ENCODE results near the gene PGAM2.

PGAM2 gene

GRCh38 chr7:44066494-44067063 is 1.2 kb upstream of the PGAM2 start:
- Histone ChIP-seq H3K4me1 (ENCODE audit: insufficient read depth, low read length) (peaks cover 13% of the 10 kb centered on the region), H3K9ac (ENCODE audit: low read length) (no peak overlapping the region), H3K27ac (ENCODE audit: low read depth, low read length) (no peak overlapping the region)

GRCh38 chr7:44066111-44066460 is 719 bp upstream of the PGAM2 start:
- Histone ChIP-seq H3K4me1 (ENCODE audit: insufficient read depth, low read length) (peaks cover 13% of the 10 kb centered on the region), H3K36me3 (ENCODE audit: insufficient read depth, low read length) (peaks cover 9% of the 10 kb centered on the region), H3K27me3 (ENCODE audit: control insufficient read depth in 1 of 2, insufficient read depth in 2 of 2, low read length in 2 of 2) (no peaks in the 10 kb centered on the region), H3K9ac (ENCODE audit: low read length) (no peak overlapping the region), H3K4me3 (ENCODE audit: low read depth in 1 of 2, low read length in 2 of 2) (no peak overlapping the region), H3K27ac (ENCODE audit: low read depth, low read length) (no peak overlapping the region), H3K9me3 (ENCODE audit: low read length) (no peaks in the 10 kb centered on the region)

More at GRCh38 chr7:44066494-44067063, 1.2 kb upstream of the PGAM2 start:
- Histone ChIP-seq H3K4me3 (ENCODE audit: low read depth in 1 of 2, low read length in 2 of 2) (no peak overlapping the region), H3K9me3 (ENCODE audit: low read length) (no peaks in the 10 kb centered on the region), H3K27me3 (ENCODE audit: control insufficient read depth in 1 of 2, insufficient read depth in 2 of 2, low read length in 2 of 2) (no peaks in the 10 kb centered on the region), H3K36me3 (ENCODE audit: insufficient read depth, low read length) (peaks cover 6% of the 10 kb centered on the region)

DNA sequence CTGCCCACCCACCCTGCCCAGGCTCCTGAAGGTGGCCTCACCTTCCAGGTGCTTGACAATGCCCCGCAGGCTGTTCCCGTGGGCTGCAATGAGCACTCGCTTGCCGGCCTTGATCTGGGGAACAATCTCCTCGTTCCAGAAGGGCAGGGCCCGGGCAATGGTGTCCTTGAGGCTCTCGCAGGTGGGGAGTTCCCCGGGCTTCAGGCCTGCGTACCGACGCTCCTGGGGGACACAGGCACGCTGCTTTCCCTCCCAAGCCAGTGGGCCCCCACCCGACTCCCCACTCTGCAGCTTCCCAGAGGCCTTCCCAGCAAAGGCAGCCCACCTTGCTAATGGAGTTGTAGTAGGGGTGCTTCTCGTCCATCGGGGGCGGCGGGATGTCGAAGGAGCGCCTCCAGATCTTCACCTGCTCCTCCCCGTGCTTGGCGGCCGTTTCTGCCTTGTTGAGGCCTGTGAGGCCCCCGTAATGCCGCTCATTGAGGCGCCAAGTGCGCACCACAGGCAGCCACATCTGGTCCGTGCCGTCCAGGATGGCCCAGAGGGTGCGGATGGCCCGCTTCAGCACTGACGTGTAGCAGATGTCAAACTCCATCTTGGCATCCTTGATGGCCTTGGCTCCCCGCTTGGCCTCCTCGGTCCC is 456 bp downstream of the PGAM2 start:
- no peaks in the 10 kb centered on the region for H3K9me3 ChIP-seq (ENCODE audit: low read length)
- H3K4me3 ChIP-seq (ENCODE audit: low read depth in 1 of 2, low read length in 2 of 2), result no peak overlapping the region
- H3K4me1 ChIP-seq (ENCODE audit: insufficient read depth, low read length), result peaks cover 13% of the 10 kb centered on the region
- H3K9ac ChIP-seq (ENCODE audit: low read length), result no peak overlapping the region
- H3K27ac ChIP-seq (ENCODE audit: low read depth, low read length), result no peak overlapping the region
- H3K27me3 ChIP-seq (ENCODE audit: control insufficient read depth in 1 of 2, insufficient read depth in 2 of 2, low read length in 2 of 2), result no peaks in the 10 kb centered on the region
- peaks cover 21% of the 10 kb centered on the region for H3K36me3 ChIP-seq (ENCODE audit: insufficient read depth, low read length)

DNA sequence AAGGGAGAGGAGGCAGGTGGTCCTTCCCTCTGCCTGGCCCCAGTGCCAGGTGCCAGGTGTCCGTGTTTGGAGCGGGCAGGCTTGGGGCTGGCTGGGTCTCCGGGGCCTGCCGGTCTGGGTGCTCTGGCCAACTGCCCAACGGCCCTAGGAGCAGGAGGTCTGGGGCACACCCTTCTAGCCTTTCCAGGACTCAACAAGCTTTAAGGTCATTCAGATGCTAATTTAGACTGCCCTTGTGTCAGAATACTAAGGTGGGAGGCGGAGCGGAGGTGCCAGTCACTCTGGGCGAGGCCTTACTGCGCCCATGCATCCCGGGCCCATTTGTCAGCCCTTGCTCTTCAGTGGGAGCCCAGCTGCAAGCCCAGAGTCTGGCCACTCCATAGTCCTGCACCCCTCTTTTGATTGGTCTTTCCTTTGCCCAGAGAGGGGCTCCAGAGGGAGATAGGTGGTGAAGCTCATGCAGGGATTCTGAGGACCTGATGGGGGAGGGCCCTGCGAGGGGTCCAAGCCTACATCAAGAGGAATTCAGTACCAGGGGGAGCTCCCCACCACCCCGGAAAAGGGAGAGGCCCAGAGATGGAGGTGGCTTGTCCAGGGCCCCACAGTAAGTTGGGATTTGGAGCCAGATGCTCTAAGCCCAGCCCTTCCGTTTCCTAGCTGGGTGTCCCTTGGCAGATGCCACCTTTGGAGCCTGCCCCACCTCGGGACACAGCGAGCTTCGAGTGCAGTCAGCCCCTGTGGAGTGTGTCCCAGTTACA is 1.3 kb downstream of the PGAM2 start:
- Histone ChIP-seq H3K4me3 (ENCODE audit: low read depth in 1 of 2, low read length in 2 of 2) (no peak overlapping the region), H3K27ac (ENCODE audit: low read depth, low read length) (no peak overlapping the region), H3K9me3 (ENCODE audit: low read length) (no peaks in the 10 kb centered on the region), H3K9ac (ENCODE audit: low read length) (no peak overlapping the region), H3K4me1 (ENCODE audit: insufficient read depth, low read length) (peaks cover 13% of the 10 kb centered on the region), H3K36me3 (ENCODE audit: insufficient read depth, low read length) (peaks cover 29% of the 10 kb centered on the region), H3K27me3 (ENCODE audit: control insufficient read depth in 1 of 2, insufficient read depth in 2 of 2, low read length in 2 of 2) (no peaks in the 10 kb centered on the region)

GRCh38 chr7:44063547-44063893 is 1.8 kb downstream of the PGAM2 start:
- H3K27me3 ChIP-seq (ENCODE audit: control insufficient read depth in 1 of 2, insufficient read depth in 2 of 2, low read length in 2 of 2), result no peaks in the 10 kb centered on the region
- H3K4me1 ChIP-seq (ENCODE audit: insufficient read depth, low read length), result peaks cover 13% of the 10 kb centered on the region
- no peak overlapping the region for H3K9ac ChIP-seq (ENCODE audit: low read length)
- H3K4me3 ChIP-seq (ENCODE audit: low read depth in 1 of 2, low read length in 2 of 2), result no peak overlapping the region
- no peak overlapping the region for H3K27ac ChIP-seq (ENCODE audit: low read depth, low read length)
- no peaks in the 10 kb centered on the region for H3K9me3 ChIP-seq (ENCODE audit: low read length)
- H3K36me3 ChIP-seq (ENCODE audit: insufficient read depth, low read length), result peaks cover 35% of the 10 kb centered on the region

- Histone ChIP-seq H3K27ac (ENCODE audit: low read depth, low read length) (no peak overlapping the region), H3K4me3 (ENCODE audit: low read depth in 1 of 2, low read length in 2 of 2) (no peak overlapping the region), H3K4me1 (ENCODE audit: insufficient read depth, low read length) (peaks cover 13% of the 10 kb centered on the region), H3K9ac (ENCODE audit: low read length) (no peak overlapping the region), H3K9me3 (ENCODE audit: low read length) (no peaks in the 10 kb centered on the region), H3K36me3 (ENCODE audit: insufficient read depth, low read length) (peaks cover 41% of the 10 kb centered on the region), H3K27me3 (ENCODE audit: control insufficient read depth in 1 of 2, insufficient read depth in 2 of 2, low read length in 2 of 2) (no peaks in the 10 kb centered on the region)
These were observed 2.5 kb downstream of the PGAM2 start for GRCh38 chr7:44062903-44063295.

DNA sequence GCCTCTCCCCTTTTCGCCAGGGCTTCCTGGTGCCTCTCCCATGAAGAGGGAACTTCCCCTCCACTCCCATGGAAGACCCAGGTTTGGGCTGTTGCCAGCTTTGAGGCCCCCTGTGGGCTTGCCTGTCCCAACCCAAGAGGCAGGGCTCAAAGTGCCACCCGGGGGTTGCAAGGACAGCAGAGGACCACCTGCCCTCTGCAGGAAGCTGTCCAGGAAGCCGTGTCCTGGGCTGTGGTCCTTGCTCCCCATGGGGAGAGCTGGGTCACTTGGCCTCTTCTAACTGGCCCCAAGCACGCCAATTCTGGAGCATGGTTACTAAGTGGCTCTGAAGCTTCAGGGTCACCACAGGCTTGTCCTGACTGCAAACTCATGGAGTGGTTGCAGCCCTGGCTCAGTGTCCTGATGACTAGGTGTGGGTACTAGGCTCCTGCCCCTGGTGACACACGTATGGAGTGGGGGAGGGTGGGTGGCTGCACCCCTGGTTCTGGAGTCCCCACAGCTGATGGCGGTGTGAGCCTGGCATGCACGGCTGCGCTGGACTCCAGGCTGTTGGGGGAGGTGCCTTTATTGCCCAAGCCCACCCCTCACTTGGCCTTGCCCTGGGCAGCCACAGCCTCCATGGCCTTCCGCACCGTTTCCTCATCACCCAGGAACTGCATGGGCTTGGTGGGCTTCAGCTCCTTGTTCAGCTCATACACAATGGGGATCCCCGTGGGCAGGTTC is 3.0 kb downstream of the PGAM2 start:
- Histone ChIP-seq H3K36me3 (ENCODE audit: insufficient read depth, low read length) (peaks cover 47% of the 10 kb centered on the region), H3K9me3 (ENCODE audit: low read length) (no peaks in the 10 kb centered on the region), H3K27ac (ENCODE audit: low read depth, low read length) (no peak overlapping the region), H3K9ac (ENCODE audit: low read length) (no peak overlapping the region), H3K4me1 (ENCODE audit: insufficient read depth, low read length) (peaks cover 13% of the 10 kb centered on the region), H3K4me3 (ENCODE audit: low read depth in 1 of 2, low read length in 2 of 2) (no peak overlapping the region), H3K27me3 (ENCODE audit: control insufficient read depth in 1 of 2, insufficient read depth in 2 of 2, low read length in 2 of 2) (no peaks in the 10 kb centered on the region)

DNA sequence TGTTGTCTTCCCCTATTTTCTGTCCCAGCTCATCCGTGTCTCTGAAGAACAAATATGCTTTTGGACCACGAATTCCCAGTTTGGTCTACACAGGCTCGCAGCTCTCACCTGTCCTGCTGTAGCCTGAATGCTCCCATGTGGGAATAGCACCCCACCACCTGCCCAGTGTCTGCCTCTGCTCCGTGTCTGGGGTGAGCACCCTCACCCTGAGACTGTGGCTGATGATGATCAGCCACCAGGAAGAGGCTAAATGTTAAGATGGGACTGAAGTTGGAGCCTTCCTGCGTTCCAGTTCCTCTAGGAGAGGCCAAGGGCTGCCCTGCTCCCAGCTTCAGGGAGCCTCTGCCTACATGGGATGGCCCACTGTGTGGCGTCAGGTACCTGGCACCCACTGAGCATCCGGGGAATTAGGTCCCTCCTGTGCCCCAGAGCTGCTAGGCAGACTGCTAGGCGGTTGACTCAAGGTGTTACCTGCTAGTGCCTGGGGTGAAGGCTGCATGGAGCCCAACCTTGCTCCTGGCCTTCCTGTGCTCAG is 3.7 kb downstream of the PGAM2 start:
- no peak overlapping the region for H3K9ac ChIP-seq (ENCODE audit: low read length)
- peaks cover 53% of the 10 kb centered on the region for H3K36me3 ChIP-seq (ENCODE audit: insufficient read depth, low read length)
- H3K27ac ChIP-seq (ENCODE audit: low read depth, low read length), result no peak overlapping the region
- H3K4me1 ChIP-seq (ENCODE audit: insufficient read depth, low read length), result peaks cover 13% of the 10 kb centered on the region
- no peak overlapping the region for H3K4me3 ChIP-seq (ENCODE audit: low read depth in 1 of 2, low read length in 2 of 2)
- no peaks in the 10 kb centered on the region for H3K27me3 ChIP-seq (ENCODE audit: control insufficient read depth in 1 of 2, insufficient read depth in 2 of 2, low read length in 2 of 2)
- H3K9me3 ChIP-seq (ENCODE audit: low read length), result no peaks in the 10 kb centered on the region

DNA sequence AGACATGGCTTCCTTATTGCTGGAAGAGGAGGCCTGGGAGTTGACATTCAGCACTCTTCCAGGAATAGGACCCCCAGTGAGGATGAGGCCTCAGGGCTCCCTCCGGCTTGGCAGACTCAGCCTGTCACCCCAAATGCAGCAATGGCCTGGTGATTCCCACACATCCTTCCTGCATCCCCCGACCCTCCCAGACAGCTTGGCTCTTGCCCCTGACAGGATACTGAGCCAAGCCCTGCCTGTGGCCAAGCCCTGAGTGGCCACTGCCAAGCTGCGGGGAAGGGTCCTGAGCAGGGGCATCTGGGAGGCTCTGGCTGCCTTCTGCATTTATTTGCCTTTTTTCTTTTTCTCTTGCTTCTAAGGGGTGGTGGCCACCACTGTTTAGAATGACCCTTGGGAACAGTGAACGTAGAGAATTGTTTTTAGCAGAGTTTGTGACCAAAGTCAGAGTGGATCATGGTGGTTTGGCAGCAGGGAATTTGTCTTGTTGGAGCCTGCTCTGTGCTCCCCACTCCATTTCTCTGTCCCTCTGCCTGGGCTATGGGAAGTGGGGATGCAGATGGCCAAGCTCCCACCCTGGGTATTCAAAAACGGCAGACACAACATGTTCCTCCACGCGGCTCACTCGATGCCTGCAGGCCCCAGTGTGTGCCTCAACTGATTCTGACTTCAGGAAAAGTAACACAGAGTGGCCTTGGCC is 4.3 kb downstream of the PGAM2 start:
- no peaks in the 10 kb centered on the region for H3K9me3 ChIP-seq (ENCODE audit: low read length)
- no peak overlapping the region for H3K9ac ChIP-seq (ENCODE audit: low read length)
- peaks cover 13% of the 10 kb centered on the region for H3K4me1 ChIP-seq (ENCODE audit: insufficient read depth, low read length)
- no peaks in the 10 kb centered on the region for H3K27me3 ChIP-seq (ENCODE audit: control insufficient read depth in 1 of 2, insufficient read depth in 2 of 2, low read length in 2 of 2)
- no peak overlapping the region for H3K27ac ChIP-seq (ENCODE audit: low read depth, low read length)
- peaks cover 59% of the 10 kb centered on the region for H3K36me3 ChIP-seq (ENCODE audit: insufficient read depth, low read length)
- H3K4me3 ChIP-seq (ENCODE audit: low read depth in 1 of 2, low read length in 2 of 2), result no peak overlapping the region

DNA sequence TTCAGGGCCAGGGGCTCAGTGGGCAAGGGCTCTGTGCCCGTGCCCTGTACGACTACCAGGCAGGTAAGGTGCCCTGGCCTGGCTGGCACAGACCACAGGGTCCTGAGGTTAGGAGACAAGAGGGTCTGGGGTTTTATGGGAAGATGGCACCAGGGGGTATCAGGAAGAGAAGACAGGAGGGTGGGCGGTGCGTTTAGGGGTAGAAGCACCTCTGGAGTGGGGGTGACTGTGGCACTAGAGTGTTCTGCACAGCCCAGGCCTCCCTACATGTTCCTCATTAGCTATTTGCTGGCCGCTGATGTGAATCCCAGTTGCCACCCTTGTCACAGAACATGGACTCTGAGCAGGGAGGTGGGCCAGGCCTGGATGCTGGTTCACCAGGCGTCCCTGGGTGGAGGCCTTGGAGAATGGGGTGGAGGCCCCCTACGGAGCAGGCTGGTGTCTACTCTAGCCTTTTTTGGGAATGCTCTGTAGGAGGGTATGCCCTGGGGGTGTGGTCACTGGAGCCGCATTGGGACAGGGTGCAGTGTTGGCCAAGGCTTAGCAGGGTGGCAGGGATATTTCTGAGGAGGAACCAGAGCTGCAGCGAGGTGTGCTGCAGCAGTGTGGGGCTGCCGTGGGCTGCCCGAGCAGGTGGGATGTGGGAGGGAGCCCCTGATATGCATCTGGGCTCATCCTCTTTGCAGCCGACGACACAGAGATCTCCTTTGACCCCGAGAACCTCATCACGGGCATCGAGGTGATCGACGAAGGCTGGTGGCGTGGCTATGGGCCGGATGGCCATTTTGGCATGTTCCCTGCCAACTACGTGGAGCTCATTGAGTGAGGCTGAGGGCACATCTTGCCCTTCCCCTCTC is 5.0 kb downstream of the PGAM2 start:
- Histone ChIP-seq H3K9me3 (ENCODE audit: low read length) (no peaks in the 10 kb centered on the region), H3K27me3 (ENCODE audit: control insufficient read depth in 1 of 2, insufficient read depth in 2 of 2, low read length in 2 of 2) (no peaks in the 10 kb centered on the region), H3K4me1 (ENCODE audit: insufficient read depth, low read length) (peaks cover 5% of the 10 kb centered on the region), H3K4me3 (ENCODE audit: low read depth in 1 of 2, low read length in 2 of 2) (no peak overlapping the region), H3K36me3 (ENCODE audit: insufficient read depth, low read length) (peaks cover 65% of the 10 kb centered on the region), H3K27ac (ENCODE audit: low read depth, low read length) (no peak overlapping the region), H3K9ac (ENCODE audit: low read length) (no peak overlapping the region)

All from muscle layer of colon (tissue), 2 donors.